IPS DF 6.9 (cell line): ENCODE measurements around the gene GPATCH8.
A peak's percentile ranks its signal among the peaks of the same experiment; 100 is the strongest.

ENCODE experiments used
- DNase-seq: peaks from one replicate; pipeline ENCODE4 v3.0.0-alpha.2; 2013; ENCODE audit warnings: low read depth, low spot score
- H3K27ac ChIP-seq: one replicate; pipeline ENCODE4 v1.5.1; 2013; ENCODE audit warnings: low read length, control low read depth
- H3K27me3 ChIP-seq: 2 replicates; pipeline ENCODE4 v1.6.1; 2013; ENCODE audit warnings: mild to moderate bottlenecking, low read length; ENCODE audit not compliant: control insufficient read depth, insufficient read depth
- H3K36me3 ChIP-seq: 2 replicates; pipeline ENCODE4 v1.6.1; 2013; ENCODE audit warnings: low read length; ENCODE audit not compliant: control insufficient read depth, insufficient read depth
- H3K4me1 ChIP-seq: 2 replicates; pipeline ENCODE4 v1.6.1; 2013; ENCODE audit warnings: low read length; ENCODE audit not compliant: control insufficient read depth, insufficient read depth
- H3K4me3 ChIP-seq: 2 replicates; pipeline ENCODE4 v1.5.1; 2013; ENCODE audit warnings: mild to moderate bottlenecking, low read length
- H3K9me3 ChIP-seq: 2 replicates; pipeline ENCODE4 v1.6.1; 2013; ENCODE audit warnings: low read length, inconsistent platforms; ENCODE audit not compliant: control insufficient read depth, insufficient read depth
- WGBS: extraction: QIAGEN DNeasy Blood & Tissue Kit; methylation state at CpG from one replicate; pipeline ENCODE4 v1.1.7; 2013; ENCODE audit warnings: mixed read lengths, missing lambda C conversion rate; ENCODE audit not compliant: insufficient read length, insufficient coverage; 5-methylcytosine and 5-hydroxymethylcytosine counted together

The GPATCH8 gene

GRCh38 chr17:44503147-44504029 lies at the start of gene GPATCH8:
GPATCH8 (minus strand) TSS chr17:44503406; CDS start chr17:44503370, 36 bp downstream.
- no peaks in the 10 kb centered on the region for H3K27me3 ChIP-seq
- H3K4me3 ChIP-seq = peak within 1 kb of the TSS; percentile 81
- no peaks in the 10 kb centered on the region for H3K4me1 ChIP-seq
- H3K27ac ChIP-seq = no peak within 1 kb of the TSS
- DNase-seq = peak; percentile 84
- no CpG with 5 or more reads among the region's 71 CpGs for WGBS
- H3K36me3 ChIP-seq = no peaks in the 10 kb centered on the region
- no peaks in the 10 kb centered on the region for H3K9me3 ChIP-seq

- Histone ChIP-seq H3K27ac (no peak overlapping the region), H3K36me3 (no peaks in the 10 kb centered on the region), H3K27me3 (peaks cover 2% of the 10 kb centered on the region; the same call in 1 of the 2 replicates), H3K4me1 (peaks cover 4% of the 10 kb centered on the region), H3K9me3 (no peaks in the 10 kb centered on the region), H3K4me3 (no peak overlapping the region)
- no CpG with 5 or more reads among the region's 9 CpGs for WGBS
- DNase-seq = no peak
Measured at GRCh38 chr17:44552361-44552760, 49.2 kb upstream of the GPATCH8 start.

GRCh38 chr17:44549686-44550085 lies 46.5 kb upstream of the GPATCH8 start:
- DNase-seq = no peak
- Histone ChIP-seq H3K36me3 (no peaks in the 10 kb centered on the region), H3K4me1 (peaks cover 4% of the 10 kb centered on the region), H3K27ac (no peak overlapping the region), H3K9me3 (no peaks in the 10 kb centered on the region), H3K27me3 (peaks cover 8% of the 10 kb centered on the region; the same call in 1 of the 2 replicates), H3K4me3 (no peak overlapping the region)
- no CpG with 5 or more reads among the region's 6 CpGs for whole genome bisulfite sequencing

GRCh38 chr17:44548376-44549230 lies 45.4 kb upstream of the GPATCH8 start:
- WGBS = no CpG with 5 or more reads among the region's 3 CpGs
- no peak for DNase-seq
- Histone ChIP-seq H3K27me3 (peaks cover 15% of the 10 kb centered on the region; the same call in 1 of the 2 replicates), H3K4me1 (peaks cover 9% of the 10 kb centered on the region), H3K36me3 (no peaks in the 10 kb centered on the region), H3K4me3 (no peak overlapping the region), H3K27ac (no peak overlapping the region), H3K9me3 (no peaks in the 10 kb centered on the region)

- H3K36me3 ChIP-seq = no peaks in the 10 kb centered on the region
- H3K4me3 ChIP-seq = no peak overlapping the region
- no peak for DNase-seq
- H3K27ac ChIP-seq = no peak overlapping the region
- peaks cover 11% of the 10 kb centered on the region for H3K4me1 ChIP-seq
- WGBS = no CpG with 5 or more reads among the region's 4 CpGs
- H3K27me3 ChIP-seq = peaks cover 15% of the 10 kb centered on the region; the same call in 1 of the 2 replicates
- no peaks in the 10 kb centered on the region for H3K9me3 ChIP-seq
Measured at GRCh38 chr17:44547625-44548267, 44.5 kb upstream of the GPATCH8 start.

GRCh38 chr17:44546671-44547606 lies 43.7 kb upstream of the GPATCH8 start:
- Histone ChIP-seq H3K9me3 (no peaks in the 10 kb centered on the region), H3K27me3 (peaks cover 18% of the 10 kb centered on the region), H3K27ac (no peak overlapping the region), H3K36me3 (no peaks in the 10 kb centered on the region), H3K4me3 (no peak overlapping the region), H3K4me1 (peaks cover 15% of the 10 kb centered on the region)
- DNase-seq = no peak
- whole genome bisulfite sequencing = no CpG with 5 or more reads among the region's 4 CpGs

GRCh38 chr17:44543905-44544523 lies 40.8 kb upstream of the GPATCH8 start:
- Histone ChIP-seq H3K4me1 (peaks cover 23% of the 10 kb centered on the region), H3K27me3 (peaks cover 31% of the 10 kb centered on the region), H3K9me3 (no peaks in the 10 kb centered on the region), H3K36me3 (no peaks in the 10 kb centered on the region), H3K27ac (no peak overlapping the region), H3K4me3 (no peak overlapping the region)
- DNase-seq = no peak
- no CpG with 5 or more reads among the region's 5 CpGs for WGBS

GRCh38 chr17:44543213-44543904 lies 40.2 kb upstream of the GPATCH8 start:
- H3K9me3 ChIP-seq = no peaks in the 10 kb centered on the region
- H3K36me3 ChIP-seq = no peaks in the 10 kb centered on the region
- H3K4me3 ChIP-seq = no peak overlapping the region
- no peak overlapping the region for H3K27ac ChIP-seq
- peaks cover 35% of the 10 kb centered on the region for H3K27me3 ChIP-seq
- no peak for DNase-seq
- WGBS = no CpG with 5 or more reads among the region's 5 CpGs
- peaks cover 24% of the 10 kb centered on the region for H3K4me1 ChIP-seq
